Transverse colon (tissue), 4 donors: ENCODE results near the gene SV2A.

ENCODE experiments used
- CTCF ChIP-seq, 5 experiments: fragments of 200-600 bp in 3 of 5; fragments of 450-650 bp in 2 of 5; sonication (generic) in 3 of 5; IDR thresholded peaks; 1 replicate in 2 of 5; 2 replicates in 3 of 5; pipeline ENCODE4 v1.5.1; 2016 to 2017; ENCODE audit warnings: antibody characterized with exemption in 5 of 5, inconsistent platforms in 3 of 5, mild to moderate bottlenecking in 2 of 5, moderate library complexity in 1 of 5
- EP300 ChIP-seq: sonication (generic); formaldehyde crosslinking; IDR thresholded peaks from one replicate; pipeline ENCODE4 v1.6.1; 2017; ENCODE audit warnings: antibody characterized with exemption, low read depth
- POLR2A ChIP-seq: fragments of 450-650 bp; IDR thresholded peaks from one replicate; pipeline ENCODE4 v1.6.1; 2016; ENCODE audit warnings: antibody characterized with exemption, mild to moderate bottlenecking, moderate library complexity
- POLR2AphosphoS5 ChIP-seq, 3 donors: sonication (generic); formaldehyde crosslinking; IDR thresholded peaks; one replicate each; pipeline ENCODE4 v1.6.1; 2016; ENCODE audit warnings: antibody characterized with exemption in 3 of 3

GRCh38 chr1:149965440-149965839, 47.8 kb upstream of the SV2A start:
- TF ChIP-seq POLR2A (no peak), CTCF (IDR thresholded peaks at IDR 0.05) (no peak), EP300 (no peak), POLR2AphosphoS5 (IDR thresholded peaks at IDR 0.05) (no peak)
